DMS 273 treated with DMSO at 0.1 percent for 48 hours (cell line): ENCODE results near the gene LZTFL1.

ENCODE experiments used
- DNase-seq: peaks from one replicate; lab custom pipeline; 2025; lab: John Stamatoyannopoulos, UW

The LZTFL1 gene

GRCh38 chr3:45807681-45808540, 34.0 kb downstream of the LZTFL1 start:
- no peak for DNase-seq

GRCh38 chr3:45807133-45807532, 34.8 kb downstream of the LZTFL1 start:
- no peak for DNase-seq

DNA sequence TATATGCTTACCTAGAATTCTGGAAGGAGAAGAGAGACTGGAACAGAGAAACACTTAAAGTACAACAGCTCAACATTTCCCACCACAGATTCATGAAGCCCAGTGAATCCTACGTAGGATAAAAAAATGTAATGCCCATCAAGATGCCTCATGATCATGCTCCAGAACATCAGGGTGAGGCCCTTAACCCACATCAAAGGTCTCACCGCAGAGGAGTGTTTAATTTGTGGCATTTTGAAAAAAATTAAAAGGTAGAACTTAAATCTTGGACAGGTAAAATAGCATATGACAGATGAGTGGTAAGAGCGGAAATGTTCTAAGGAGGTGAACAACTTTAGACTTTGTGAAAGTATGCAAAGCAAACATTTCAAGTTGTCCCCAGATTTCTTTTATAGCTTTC, 35.8 kb downstream of the LZTFL1 start:
- DNase-seq: no peak

GRCh38 chr3:45803252-45803935, 38.5 kb downstream of the LZTFL1 start:
- no peak for DNase-seq

- DNase-seq: no peak
Observed at GRCh38 chr3:45802146-45802545, 39.8 kb downstream of the LZTFL1 start.

DNA sequence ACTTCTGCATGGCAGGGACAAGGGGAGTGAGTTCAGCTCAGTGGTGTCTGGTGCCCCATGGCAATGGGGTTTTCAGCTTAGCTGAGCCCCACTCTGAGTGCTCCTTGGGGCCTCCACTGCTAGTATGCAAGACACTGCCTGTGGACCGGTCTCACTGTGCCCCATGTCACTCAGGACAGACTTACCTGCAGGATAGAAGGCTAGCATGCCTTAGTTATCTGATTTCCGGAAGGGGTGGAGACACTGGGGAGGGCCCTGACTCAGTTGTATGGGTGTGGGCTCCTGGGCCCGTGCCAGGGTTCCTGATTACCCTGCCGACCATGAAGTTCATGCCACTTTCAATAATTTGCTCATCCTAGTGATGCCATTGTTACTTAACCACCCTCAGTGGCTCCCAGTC, 41.3 kb downstream of the LZTFL1 start:
- no peak for DNase-seq

GRCh38 chr3:45799586-45799985, 42.3 kb downstream of the LZTFL1 start:
- no peak for DNase-seq

DNA sequence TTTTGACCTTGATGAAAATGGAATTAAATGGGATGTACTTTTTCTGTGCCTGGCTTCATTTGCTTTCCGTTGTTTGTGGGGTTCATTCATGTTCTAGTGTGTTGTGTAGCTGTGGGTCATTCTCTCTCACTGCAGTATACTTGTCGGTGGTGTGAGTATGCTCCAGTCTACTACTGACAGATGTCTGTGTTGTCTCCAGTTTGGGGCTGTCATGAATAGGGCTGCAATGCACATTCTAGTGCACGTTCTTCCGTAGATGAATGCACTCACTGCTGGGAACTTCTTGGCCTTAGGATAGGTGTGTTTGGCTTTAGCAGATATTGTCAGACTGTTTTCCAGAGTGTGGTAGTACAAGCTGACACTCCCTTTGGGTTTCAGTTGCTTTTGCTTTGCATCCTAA, 43.9 kb downstream of the LZTFL1 start:
- DNase-seq: no peak

- DNase-seq: no peak
Observed at GRCh38 chr3:45796902-45797637, 44.8 kb downstream of the LZTFL1 start.

DNA sequence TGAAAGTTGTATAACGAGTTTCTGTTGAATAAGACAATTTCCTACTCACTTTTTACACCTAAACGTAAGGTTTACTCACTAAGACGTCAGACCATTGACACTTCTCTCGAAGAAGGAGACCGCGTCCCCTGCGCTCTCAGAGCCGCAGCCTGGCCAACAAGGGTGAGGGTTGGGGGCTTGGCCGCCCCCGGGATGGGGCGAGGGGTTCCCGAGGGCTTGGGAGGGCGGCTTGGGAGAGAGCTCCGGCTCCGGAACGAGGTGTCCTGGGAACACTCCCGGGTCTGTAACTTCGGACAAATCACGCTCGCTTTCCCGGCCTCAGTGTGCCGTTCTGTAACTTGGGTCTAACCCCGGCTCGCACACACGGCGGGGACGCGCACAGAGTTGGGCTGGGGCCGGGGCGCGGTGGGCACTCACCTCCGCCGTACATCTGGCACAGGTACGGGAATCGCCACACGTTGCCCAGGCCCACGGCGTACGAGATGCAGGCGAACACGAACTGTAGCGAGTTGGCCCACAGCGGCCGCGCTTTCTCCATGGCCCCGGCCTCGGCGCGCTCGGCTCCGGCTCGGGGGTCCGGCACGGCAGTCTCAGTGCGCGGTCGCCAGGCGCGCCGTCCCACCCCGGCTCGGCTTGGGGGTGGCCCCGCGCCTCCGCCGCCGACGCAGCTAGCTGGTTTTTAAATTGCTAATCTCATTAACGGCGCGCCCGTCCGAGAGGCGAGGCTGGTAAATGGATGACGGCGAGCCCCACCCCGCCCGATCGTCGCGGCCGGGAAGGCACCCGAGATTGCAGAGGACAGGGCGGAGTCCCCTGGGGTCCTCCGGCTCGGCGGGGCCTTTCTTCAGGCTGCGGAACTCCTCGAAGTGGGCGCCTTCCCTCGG, 45.8 kb downstream of the LZTFL1 start, which contains the start of gene SLC6A20:
Gene SLC6A20, minus strand, starts transcription at position 655 of the 884 bp plus-strand sequence. Its CDS starts 117 bp downstream, at position 538.
- no peak for DNase-seq

DNA sequence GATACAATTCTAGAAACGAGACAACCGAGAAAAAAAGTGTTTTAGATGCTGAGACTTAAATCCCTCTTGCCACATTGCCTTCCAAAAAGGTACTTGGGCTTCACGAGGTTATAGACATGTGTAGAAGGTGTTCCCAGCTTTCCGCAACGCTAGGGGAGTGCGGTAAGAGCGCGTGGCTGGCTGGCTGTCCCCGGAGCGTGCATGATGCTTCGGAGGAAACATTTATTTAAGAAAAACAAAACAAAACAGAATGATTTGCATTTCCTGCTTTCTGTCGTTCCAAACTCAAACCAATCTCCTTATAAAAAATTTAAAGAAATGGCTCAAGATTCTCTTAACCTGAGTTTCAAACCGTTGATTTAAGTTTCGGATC, 46.4 kb downstream of the LZTFL1 start:
- no peak for DNase-seq

DNA sequence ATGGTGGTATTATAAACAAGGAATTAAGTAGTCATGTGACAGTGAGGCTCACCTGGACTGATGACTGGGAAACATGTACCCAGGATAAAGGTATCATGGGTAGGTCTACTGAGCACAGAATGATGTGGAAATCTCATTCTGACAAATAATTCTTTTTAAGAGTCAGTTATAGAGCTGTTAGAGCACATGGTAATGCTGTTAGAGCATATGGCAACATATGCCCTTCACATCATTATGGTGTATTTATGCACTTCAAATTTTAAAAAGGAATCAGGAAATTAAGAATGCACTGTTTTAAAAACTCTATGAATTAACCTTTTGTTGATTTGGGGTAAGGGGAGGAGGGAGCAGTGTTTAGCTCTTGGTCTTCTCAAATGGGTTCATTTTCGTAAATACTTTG, 47.3 kb downstream of the LZTFL1 start:
- no peak for DNase-seq

DNA sequence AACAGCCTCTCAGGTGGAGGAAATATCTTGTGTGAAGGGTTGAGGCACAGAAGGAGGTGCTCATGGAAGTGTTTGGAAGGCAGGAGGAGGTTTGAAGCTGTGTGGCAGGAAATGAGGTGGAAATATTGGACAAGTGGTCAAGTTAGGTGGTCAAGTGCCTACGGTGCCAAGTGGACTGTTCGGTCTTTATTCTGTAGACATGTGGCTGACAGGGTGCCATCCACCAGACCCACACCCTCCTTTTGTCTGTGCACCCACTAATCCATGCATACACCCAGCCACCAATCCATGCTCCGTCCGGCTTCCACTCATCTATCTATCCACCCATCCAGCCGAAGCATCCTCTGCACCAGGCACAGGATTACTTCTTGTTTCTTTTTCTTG, 47.8 kb downstream of the LZTFL1 start:
- no peak for DNase-seq

DNA sequence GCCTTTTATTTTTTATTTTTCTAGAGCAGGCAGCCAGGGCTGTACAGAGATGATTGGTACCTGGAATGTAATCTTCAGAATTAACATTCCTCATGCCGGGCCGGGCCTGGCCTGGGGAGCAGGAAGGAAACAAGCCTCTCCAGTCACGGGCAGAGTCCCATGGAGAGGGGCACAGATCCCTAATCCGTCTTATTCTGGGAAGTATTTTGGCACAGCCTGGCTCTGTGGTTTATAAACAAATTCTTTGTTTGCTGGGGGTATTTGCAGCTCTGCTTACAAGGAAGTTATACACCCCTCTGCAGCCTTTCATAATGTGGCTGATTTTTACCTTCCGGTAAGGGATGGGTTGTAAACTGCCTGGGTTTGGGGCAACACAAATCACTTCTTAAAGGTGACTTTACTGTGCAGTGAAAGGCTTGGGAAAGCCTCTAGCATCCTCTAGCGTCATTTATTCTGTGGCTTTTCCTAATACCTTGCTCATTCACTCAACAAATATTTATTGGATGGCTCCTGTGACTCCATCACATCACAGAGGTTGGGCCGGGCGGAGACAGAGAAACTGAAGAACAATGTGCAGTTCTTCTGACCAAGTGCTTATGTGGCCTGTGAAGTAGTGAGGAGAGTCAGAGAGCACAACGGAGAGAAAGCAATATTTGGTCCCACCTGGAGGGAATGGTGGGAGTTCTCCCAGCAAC, 48.3 kb downstream of the LZTFL1 start:
- no peak for DNase-seq

DNA sequence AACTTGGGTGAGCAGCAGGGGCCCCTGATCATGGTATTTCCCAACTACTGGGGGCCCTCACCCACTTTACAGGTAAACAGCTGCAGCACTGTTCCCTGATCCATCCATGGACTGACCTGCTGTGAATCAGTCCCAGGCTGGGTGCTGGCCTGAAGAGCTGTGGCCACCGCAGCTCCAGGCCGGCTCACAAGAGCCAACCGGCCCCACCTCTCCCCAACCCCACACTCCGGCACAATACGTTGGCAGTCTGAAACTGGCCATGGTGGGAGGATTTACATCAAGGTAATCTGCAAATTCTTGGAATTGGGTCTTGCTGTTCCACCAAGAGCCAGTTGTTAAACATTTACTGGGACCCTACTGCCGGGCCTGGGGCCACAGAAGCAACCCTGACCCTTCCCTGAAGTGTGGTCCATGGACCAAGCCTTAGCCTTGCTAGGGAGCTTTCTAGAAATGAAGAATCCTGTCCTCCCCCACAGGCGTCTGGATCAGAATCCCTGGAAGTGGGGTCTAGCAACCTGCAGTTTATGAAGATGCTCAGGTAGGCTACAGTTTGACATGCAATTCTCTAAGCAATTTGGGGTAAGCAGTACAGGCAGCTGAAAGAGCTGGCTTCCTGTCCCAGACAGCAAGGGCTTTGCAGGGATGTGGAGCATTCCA, 49.3 kb downstream of the LZTFL1 start:
- no peak for DNase-seq

- DNase-seq: no peak
Observed at GRCh38 chr3:45792036-45792435, 49.9 kb downstream of the LZTFL1 start.

GRCh38 chr3:45790596-45790995, 51.3 kb downstream of the LZTFL1 start:
- no peak for DNase-seq

DNA sequence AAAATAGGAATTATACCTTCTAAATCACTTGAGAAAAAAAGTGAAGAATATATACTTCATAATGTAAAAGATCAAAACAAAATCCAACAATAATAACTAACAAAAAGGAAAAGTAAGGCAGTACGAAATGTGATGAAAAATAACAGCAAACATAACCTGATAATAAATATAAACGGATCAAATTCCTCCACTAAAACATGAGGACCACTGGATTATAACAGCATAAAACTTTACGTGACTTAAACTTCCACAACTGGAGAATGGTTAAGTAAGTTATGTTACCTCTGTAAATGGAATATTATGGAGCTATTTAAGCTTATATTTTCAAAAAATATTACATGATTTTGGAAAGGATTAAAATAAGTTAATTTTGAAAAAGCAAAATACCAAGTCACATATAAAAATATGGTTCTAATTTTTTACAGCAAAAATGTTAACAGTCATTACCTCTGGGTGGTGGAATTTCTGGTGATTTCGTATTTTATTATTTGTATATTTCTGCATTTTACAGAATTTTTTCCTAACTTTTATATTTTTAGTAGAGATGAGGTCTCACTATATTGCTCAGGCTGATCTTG, 52.6 kb downstream of the LZTFL1 start:
- no peak for DNase-seq

- no peak for DNase-seq
Observed at GRCh38 chr3:45787551-45787950, 54.4 kb downstream of the LZTFL1 start.

GRCh38 chr3:45786801-45787495, 55.0 kb downstream of the LZTFL1 start:
- no peak for DNase-seq
